ENCODE measurements around the gene EXD3.

EXD3 gene

DNA sequence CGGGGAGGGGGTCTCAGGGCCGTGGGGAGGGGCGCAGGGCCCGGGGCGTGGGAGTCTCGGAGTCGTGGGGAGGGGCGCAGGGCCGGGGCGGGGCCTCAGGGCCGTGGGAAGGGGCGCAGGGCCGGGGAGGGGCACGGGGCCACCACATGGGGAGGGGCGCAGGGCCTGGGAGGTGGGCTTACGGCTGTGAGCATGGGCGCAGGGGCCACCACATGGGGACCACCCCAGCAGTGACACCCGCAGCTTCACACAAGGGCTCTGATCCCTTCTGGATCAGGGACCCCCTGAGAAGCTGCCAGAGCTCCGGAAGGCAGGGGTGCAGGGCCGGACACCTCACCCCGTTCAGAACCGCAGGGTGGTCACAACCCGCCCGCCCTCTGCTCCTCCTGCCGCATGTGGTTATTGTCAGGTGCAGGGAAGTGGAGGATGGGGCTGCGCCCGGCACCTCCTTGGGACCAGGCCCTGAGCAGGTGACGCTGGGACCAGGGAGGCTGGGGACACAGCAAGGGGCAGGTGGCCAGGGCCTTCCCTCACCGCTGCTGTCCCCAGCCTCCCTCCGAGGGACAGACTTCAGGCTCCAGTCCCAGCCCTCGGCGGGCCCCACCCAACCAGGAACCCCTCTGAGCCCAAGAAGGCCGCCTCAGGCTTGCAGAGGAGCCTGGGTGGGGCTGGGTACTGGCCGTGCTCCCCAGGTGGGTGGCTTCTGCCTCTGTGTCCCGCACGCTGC, 53.7 kb downstream of the EXD3 start:
- Histone ChIP-seq H3K4me3 (replicated peaks; ENCODE audit: insufficient read depth, low read length) (no peak overlapping the region), H3K27ac (replicated peaks) (no peak overlapping the region), H3K27me3 (ENCODE audit: insufficient read depth, poor library complexity, severe bottlenecking) (no peaks in the 10 kb centered on the region)
- DNase-seq (ENCODE audit: low read depth in 1 of 2, low spot score in 1 of 2): no peak
- no peak for TF ChIP-seq POLR2AphosphoS5 (IDR thresholded peaks at IDR 0.05; ENCODE audit: low read depth)
- no peak for TF ChIP-seq REST (IDR thresholded peaks at IDR 0.05; ENCODE audit: insufficient replicate concordance, low read depth)
- TF ChIP-seq CTCF (IDR thresholded peaks at IDR 0.05; ENCODE audit: insufficient read depth, low read length): no peak

DNA sequence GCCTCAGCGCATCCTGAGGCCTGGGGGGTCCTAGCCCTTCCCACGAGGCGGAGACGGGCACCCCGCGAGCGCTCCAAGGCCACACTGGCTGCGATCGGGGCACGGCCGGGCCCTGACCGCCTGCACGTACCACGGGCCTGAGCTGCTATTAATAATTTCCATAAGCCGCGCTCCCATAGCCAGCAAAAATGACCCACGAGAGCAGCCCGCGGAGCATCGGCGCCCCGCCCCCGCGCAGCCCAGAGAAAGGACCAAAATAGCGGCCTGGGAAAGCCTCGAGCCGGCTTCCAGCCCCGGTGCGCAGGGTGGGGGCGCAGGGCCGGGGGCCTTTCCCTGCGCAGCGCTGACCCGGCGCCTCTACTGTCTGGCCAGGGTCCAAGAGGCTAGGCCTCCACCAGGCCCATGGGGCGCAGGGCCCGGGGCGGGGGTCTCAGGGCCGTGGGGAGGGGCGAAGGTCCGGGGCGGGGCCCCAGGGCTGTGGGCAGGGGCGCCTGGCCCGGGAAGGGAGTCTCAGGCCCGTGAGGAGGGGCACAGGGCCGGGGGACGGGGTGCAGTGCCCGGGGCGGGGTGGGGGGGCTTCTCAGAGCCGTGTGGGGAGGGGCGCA, 54.4 kb downstream of the EXD3 start:
- TF ChIP-seq POLR2AphosphoS5 (IDR thresholded peaks at IDR 0.05; ENCODE audit: low read depth) (no peak), REST (IDR thresholded peaks at IDR 0.05; ENCODE audit: insufficient replicate concordance, low read depth) (no peak), SPI1 (IDR thresholded peaks at IDR 0.05; ENCODE audit: borderline replicate concordance, low read depth) (no peak), GABPA (IDR thresholded peaks at IDR 0.05; ENCODE audit: low read depth) (no peak), CTCF (IDR thresholded peaks at IDR 0.05; ENCODE audit: insufficient read depth, low read length) (no peak)
- Histone ChIP-seq H3K27ac (replicated peaks) (no peak overlapping the region), H3K27me3 (ENCODE audit: insufficient read depth, poor library complexity, severe bottlenecking) (no peaks in the 10 kb centered on the region), H3K4me3 (replicated peaks; ENCODE audit: insufficient read depth, low read length) (no peak overlapping the region)
- no peak for DNase-seq (ENCODE audit: low read depth in 1 of 2, low spot score in 1 of 2)

DNA sequence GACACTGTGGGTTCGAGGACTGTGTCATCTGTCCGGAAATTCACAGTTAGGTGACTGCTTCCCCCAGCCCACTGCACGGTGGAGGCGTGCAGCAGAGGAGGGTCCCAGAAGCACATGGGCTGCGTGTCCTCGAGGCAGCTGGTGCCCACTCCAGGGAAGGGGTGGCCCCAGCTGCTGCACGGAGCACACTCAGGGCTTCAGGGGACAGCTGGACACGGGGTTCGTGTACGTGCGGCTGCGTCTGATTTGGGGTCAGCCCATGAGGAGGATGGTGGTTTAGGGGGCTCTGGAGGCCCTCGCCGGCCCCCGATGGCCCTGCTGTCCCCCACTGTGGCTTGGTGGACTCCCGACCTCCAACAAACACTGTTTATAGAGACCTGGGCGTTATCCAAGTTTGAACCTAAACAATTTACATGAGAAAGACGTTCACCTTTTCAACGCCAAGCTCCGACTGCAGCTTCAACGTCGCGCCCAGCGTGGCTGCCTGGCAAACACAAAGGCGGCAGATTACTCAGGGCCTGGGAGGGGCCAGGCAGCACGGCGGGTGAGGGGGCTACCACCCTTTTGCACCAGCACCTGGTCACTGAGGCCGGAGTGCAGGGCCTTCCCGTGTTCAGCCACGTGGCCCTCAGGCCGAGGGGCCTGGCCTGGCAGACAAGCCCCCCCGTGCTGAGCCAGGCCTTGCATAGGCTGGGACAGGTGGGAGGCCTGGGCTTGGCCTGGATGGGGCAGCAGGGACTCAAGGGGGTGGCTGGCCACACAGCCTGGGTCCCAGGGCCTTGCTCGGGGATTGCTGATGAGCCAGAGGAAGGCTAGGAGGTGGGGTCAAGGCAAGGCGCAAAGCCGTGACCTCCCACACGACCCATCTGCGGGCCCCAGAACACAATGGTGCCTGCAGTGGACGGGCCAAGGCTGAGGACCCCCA, 55.2 kb downstream of the EXD3 start:
- H3K27me3 ChIP-seq (ENCODE audit: insufficient read depth, poor library complexity, severe bottlenecking): no peaks in the 10 kb centered on the region
- H3K4me3 ChIP-seq (replicated peaks; ENCODE audit: insufficient read depth, low read length): no peak overlapping the region
- no peak for TF ChIP-seq CTCF (IDR thresholded peaks at IDR 0.05; ENCODE audit: insufficient read depth, low read length)
- DNase-seq (ENCODE audit: low read depth in 1 of 2, low spot score in 1 of 2): no peak
- no peak overlapping the region for H3K27ac ChIP-seq (replicated peaks)

All from HL-60 (cell line).